ENCODE data around the gene C1QTNF7. TPM values are rescaled to one million over a fixed set of nuclear protein-coding genes. Genes with fewer than 3 reads are reported as not detected.

The C1QTNF7 gene
- total RNA-seq, 1 donor from 2014 or later = 2.1 TPM

DNA sequence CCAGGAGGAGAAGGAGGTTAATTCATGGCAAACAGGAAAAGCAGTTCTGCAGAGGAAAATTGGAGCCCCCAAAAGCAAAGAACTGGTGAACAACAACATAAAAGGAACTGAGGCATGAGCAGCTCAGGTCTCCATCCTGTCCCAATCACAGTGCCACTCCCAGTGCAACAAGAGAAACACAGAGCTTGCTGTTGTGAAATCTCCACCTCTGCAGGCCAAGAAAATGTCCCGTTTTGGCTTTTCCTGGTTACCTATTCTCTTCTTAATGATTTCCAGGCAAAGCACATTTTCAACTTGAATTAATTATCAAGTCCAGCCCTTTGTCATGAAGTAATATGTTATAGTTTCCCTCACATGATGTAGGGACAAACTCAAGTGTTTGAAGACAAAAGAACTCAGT is 778 bp downstream of the C1QTNF7 start:
- no peak overlapping the region for H3K4me3 ChIP-seq (ENCODE audit: low read length in 3 of 3)
- H3K9ac ChIP-seq (ENCODE audit: low read depth in 1 of 3, low read length in 3 of 3) = no peak overlapping the region
- no peak overlapping the region for H3K27ac ChIP-seq (ENCODE audit: low read depth, low read length)

DNA sequence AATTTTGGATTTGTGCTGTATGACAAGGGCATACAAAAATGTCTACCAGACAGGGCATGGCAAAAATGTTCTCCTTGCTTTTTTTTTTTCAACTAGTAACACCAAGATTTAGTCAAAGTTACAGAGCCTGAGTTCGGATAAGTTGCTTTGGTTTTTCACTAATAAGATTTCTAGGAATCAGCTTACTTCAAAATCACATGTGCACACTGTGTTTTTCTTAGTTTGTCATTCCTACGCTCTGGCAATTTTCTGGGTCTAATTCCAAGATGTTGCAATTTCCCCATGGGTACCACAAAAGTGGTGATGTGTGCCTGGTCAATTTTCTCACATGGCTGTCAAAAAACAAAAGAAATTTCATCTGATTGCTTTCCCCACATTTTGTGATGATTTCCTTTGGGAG is 6.3 kb downstream of the C1QTNF7 start:
- Histone ChIP-seq H3K36me3 (ENCODE audit: control insufficient read depth in 3 of 3, insufficient read depth in 3 of 3, low read length in 3 of 3) (no peaks in the 10 kb centered on the region), H3K9me3 (ENCODE audit: control insufficient read depth in 3 of 3, low read length in 3 of 3) (no peaks in the 10 kb centered on the region), H3K27me3 (ENCODE audit: control insufficient read depth in 3 of 3, insufficient read depth in 3 of 3, low read length in 3 of 3) (no peaks in the 10 kb centered on the region), H3K4me3 (ENCODE audit: low read length in 3 of 3) (no peak overlapping the region), H3K9ac (ENCODE audit: low read depth in 1 of 3, low read length in 3 of 3) (no peak overlapping the region), H3K27ac (ENCODE audit: low read depth, low read length) (no peak overlapping the region), H3K4me1 (ENCODE audit: control insufficient read depth in 3 of 3, insufficient read depth in 3 of 3, low read length in 3 of 3) (peaks cover 0 to 5% (median 0%) of the 10 kb centered on the region in 3 donors)

More for the DNA sequence above, 778 bp downstream of the C1QTNF7 start:
- Histone ChIP-seq H3K4me1 (ENCODE audit: control insufficient read depth in 3 of 3, insufficient read depth in 3 of 3, low read length in 3 of 3) (peaks cover 0 to 3% (median 2%) of the 10 kb centered on the region in 3 donors), H3K27me3 (ENCODE audit: control insufficient read depth in 3 of 3, insufficient read depth in 3 of 3, low read length in 3 of 3) (no peaks in the 10 kb centered on the region), H3K9me3 (ENCODE audit: control insufficient read depth in 3 of 3, low read length in 3 of 3) (no peaks in the 10 kb centered on the region), H3K36me3 (ENCODE audit: control insufficient read depth in 3 of 3, insufficient read depth in 3 of 3, low read length in 3 of 3) (no peaks in the 10 kb centered on the region)

DNA sequence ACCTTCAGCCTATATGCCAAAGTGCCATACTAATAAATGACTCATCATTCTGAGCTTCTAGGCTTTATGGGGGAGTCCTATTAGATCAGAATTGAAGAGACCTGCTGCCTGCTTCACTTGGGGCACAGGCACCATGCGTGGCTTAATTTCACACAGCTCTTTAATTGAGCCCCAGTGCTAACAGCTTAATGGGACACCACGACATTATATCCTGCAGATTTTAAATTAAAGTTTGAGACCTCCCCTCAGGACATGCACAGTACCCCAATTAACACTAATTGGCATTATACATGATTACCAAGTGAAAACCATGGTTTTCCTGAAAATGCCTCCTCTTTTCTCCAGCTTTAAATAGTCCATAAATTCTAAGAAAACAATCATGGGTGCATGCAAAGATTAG is 6.8 kb downstream of the C1QTNF7 start:
- no peak overlapping the region for H3K27ac ChIP-seq (ENCODE audit: low read depth, low read length)
- H3K4me3 ChIP-seq (ENCODE audit: low read length in 3 of 3) = no peak overlapping the region
- H3K9me3 ChIP-seq (ENCODE audit: control insufficient read depth in 3 of 3, low read length in 3 of 3) = no peaks in the 10 kb centered on the region
- no peaks in the 10 kb centered on the region for H3K27me3 ChIP-seq (ENCODE audit: control insufficient read depth in 3 of 3, insufficient read depth in 3 of 3, low read length in 3 of 3)
- H3K36me3 ChIP-seq (ENCODE audit: control insufficient read depth in 3 of 3, insufficient read depth in 3 of 3, low read length in 3 of 3) = no peaks in the 10 kb centered on the region
- peaks cover 0 to 5% (median 0%) of the 10 kb centered on the region in 3 donors for H3K4me1 ChIP-seq (ENCODE audit: control insufficient read depth in 3 of 3, insufficient read depth in 3 of 3, low read length in 3 of 3)
- no peak overlapping the region for H3K9ac ChIP-seq (ENCODE audit: low read depth in 1 of 3, low read length in 3 of 3)

DNA sequence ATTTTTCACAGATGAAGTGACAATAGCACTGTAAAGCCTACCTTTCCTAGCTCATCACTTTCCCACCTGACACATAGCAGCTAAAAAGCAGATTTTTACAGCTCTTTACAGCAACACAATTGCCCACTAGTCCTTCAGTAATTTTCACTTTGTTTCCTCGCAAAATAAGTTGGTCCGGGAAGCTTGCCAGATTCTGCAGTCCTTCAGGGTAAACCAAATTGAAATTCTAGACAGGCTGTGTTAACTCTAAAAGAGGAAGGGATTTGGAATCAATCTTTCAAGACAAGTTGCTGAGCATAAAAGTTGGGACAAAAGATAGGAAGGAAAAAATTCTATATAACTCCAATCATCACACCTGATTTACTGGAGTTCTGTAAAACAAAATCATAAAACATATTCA is 8.7 kb downstream of the C1QTNF7 start:
- H3K36me3 ChIP-seq (ENCODE audit: control insufficient read depth in 3 of 3, insufficient read depth in 3 of 3, low read length in 3 of 3) = no peaks in the 10 kb centered on the region
- no peak overlapping the region for H3K4me3 ChIP-seq (ENCODE audit: low read length in 3 of 3)
- no peak overlapping the region for H3K27ac ChIP-seq (ENCODE audit: low read depth, low read length)
- no peaks in the 10 kb centered on the region for H3K27me3 ChIP-seq (ENCODE audit: control insufficient read depth in 3 of 3, insufficient read depth in 3 of 3, low read length in 3 of 3)
- peaks cover 0 to 5% (median 0%) of the 10 kb centered on the region in 3 donors for H3K4me1 ChIP-seq (ENCODE audit: control insufficient read depth in 3 of 3, insufficient read depth in 3 of 3, low read length in 3 of 3)
- H3K9me3 ChIP-seq (ENCODE audit: control insufficient read depth in 3 of 3, low read length in 3 of 3) = no peaks in the 10 kb centered on the region
- no peak overlapping the region for H3K9ac ChIP-seq (ENCODE audit: low read depth in 1 of 3, low read length in 3 of 3)

DNA sequence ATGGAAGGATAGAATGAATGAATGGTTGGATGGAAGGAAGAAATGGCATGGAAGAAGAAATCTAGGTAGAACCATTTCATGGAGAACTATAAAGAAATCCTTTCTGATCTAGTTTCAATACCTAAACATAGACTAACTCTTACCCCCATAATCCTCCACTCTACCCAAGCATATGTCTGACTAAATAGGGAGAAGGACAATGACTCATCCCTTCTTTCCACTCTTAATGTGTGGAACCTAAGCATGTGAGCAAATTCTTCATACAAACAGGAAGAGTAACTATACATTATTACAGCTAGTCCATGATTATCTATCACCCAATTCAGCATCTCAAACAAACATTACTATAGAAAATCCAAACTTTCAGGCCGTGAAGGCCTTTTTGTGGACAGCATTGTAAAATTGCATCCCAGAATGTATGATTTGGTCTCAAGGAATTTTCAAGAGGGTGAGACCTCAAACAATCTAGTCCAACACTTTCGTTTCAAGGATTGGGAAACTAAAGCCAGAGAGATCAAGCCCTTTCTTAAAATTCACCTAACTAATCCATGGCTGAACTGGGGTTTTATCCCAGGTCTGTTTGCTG is 11.2 kb downstream of the C1QTNF7 start:
- Histone ChIP-seq H3K36me3 (ENCODE audit: control insufficient read depth in 3 of 3, insufficient read depth in 3 of 3, low read length in 3 of 3) (no peaks in the 10 kb centered on the region), H3K4me1 (ENCODE audit: control insufficient read depth in 3 of 3, insufficient read depth in 3 of 3, low read length in 3 of 3) (peaks cover 0 to 5% (median 0%) of the 10 kb centered on the region in 3 donors), H3K27ac (ENCODE audit: low read depth, low read length) (no peak overlapping the region), H3K9ac (ENCODE audit: low read depth in 1 of 3, low read length in 3 of 3) (no peak overlapping the region), H3K4me3 (ENCODE audit: low read length in 3 of 3) (no peak overlapping the region), H3K27me3 (ENCODE audit: control insufficient read depth in 3 of 3, insufficient read depth in 3 of 3, low read length in 3 of 3) (no peaks in the 10 kb centered on the region), H3K9me3 (ENCODE audit: control insufficient read depth in 3 of 3, low read length in 3 of 3) (no peaks in the 10 kb centered on the region)

DNA sequence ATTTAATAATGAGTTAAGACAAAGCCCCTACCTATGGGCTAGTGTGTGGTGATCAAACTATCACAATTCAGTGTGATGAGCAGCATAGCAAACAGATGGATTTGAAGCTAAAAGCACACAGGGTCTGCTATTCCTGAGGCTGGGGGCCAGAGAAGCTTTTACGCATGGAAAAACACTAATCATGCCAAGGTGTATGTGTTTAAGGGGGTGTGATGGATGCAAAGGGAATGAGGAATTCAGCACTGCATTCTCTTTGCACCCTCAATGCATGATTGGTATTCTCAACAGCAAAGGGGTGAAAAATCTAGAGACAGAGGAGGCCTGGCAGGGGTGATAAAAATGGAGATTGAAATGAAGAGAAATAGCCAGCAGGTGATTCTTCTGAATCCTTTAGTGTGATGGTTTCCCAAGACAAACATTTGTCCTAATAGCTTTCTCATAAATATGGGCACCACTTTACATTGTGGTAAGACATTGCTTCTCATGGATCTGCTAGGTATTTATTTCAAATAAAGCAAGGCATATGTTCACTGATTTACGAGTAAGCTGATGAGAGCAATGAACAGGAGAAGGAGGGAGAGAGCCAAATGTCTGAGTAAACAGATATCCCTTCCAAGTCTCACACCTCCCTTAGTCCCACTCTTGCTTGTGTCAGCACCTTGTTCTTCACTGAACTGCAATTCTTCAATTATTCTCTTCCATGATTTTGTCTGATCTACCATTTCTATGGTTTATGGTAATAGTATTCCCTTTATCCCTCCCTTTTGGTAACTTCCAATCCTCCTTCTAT is 15.7 kb downstream of the C1QTNF7 start:
- H3K9ac ChIP-seq (ENCODE audit: low read depth in 1 of 3, low read length in 3 of 3) = no peak overlapping the region
- H3K4me1 ChIP-seq (ENCODE audit: control insufficient read depth in 3 of 3, insufficient read depth in 3 of 3, low read length in 3 of 3) = no peaks in the 10 kb centered on the region
- H3K9me3 ChIP-seq (ENCODE audit: control insufficient read depth in 3 of 3, low read length in 3 of 3) = no peaks in the 10 kb centered on the region
- no peaks in the 10 kb centered on the region for H3K27me3 ChIP-seq (ENCODE audit: control insufficient read depth in 3 of 3, insufficient read depth in 3 of 3, low read length in 3 of 3)
- H3K4me3 ChIP-seq (ENCODE audit: low read length in 3 of 3) = no peak overlapping the region
- no peaks in the 10 kb centered on the region for H3K36me3 ChIP-seq (ENCODE audit: control insufficient read depth in 3 of 3, insufficient read depth in 3 of 3, low read length in 3 of 3)
- H3K27ac ChIP-seq (ENCODE audit: low read depth, low read length) = no peak overlapping the region

DNA sequence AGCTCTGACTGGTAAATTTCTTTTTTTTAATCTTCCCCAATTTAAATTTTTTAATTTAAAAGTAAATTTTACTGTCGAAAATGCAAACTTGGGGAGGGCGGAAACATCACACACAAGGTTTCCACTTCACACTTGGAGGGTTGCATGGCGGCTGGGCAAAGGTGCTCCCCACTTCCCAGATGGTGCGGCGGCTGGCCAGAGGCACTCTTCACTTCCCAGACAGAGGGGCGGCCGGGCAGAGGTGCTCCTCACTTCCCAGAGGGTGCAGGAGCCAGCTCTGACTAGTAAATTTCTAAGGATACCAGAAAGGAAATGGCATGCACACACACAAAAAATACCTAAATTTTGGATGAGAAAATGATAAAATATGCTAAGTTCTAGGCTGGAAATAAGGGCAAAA is 16.4 kb downstream of the C1QTNF7 start:
- no peaks in the 10 kb centered on the region for H3K4me1 ChIP-seq (ENCODE audit: control insufficient read depth in 3 of 3, insufficient read depth in 3 of 3, low read length in 3 of 3)
- no peak overlapping the region for H3K27ac ChIP-seq (ENCODE audit: low read depth, low read length)
- H3K9ac ChIP-seq (ENCODE audit: low read depth in 1 of 3, low read length in 3 of 3) = no peak overlapping the region
- no peak overlapping the region for H3K4me3 ChIP-seq (ENCODE audit: low read length in 3 of 3)
- no peaks in the 10 kb centered on the region for H3K9me3 ChIP-seq (ENCODE audit: control insufficient read depth in 3 of 3, low read length in 3 of 3)
- no peaks in the 10 kb centered on the region for H3K36me3 ChIP-seq (ENCODE audit: control insufficient read depth in 3 of 3, insufficient read depth in 3 of 3, low read length in 3 of 3)
- H3K27me3 ChIP-seq (ENCODE audit: control insufficient read depth in 3 of 3, insufficient read depth in 3 of 3, low read length in 3 of 3) = no peaks in the 10 kb centered on the region

DNA sequence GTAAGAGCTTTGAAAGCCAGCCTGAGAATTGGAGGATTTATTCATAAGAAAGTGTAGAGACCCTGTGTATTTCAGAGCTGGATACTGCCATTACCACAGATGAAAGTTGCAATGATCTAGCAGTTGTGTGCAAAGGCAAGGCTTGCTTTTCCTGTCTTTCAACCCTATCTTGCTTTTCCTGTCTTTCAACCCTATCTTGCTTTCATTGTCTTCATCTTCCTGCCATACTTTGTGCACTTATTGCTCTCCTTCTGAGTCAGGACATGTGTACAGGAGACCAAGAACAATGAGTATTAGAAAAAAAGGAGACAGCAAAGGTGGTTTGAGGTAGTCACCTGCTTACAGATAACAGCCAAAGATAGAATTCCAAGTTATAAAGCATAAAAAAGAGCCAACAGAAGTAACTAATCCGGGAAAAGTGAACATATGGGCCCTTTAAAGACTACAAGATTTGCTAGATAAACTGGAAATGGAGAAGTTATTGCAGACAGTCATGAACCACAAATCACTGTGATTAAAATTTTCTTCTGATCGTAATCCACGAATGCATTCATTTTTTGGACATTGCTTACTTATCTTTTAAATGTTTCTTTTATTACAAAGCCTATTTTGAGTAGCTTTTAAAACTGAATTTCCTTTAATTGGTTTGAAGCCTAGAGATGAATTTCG is 17.2 kb downstream of the C1QTNF7 start:
- no peaks in the 10 kb centered on the region for H3K9me3 ChIP-seq (ENCODE audit: control insufficient read depth in 3 of 3, low read length in 3 of 3)
- no peak overlapping the region for H3K27ac ChIP-seq (ENCODE audit: low read depth, low read length)
- H3K9ac ChIP-seq (ENCODE audit: low read depth in 1 of 3, low read length in 3 of 3) = no peak overlapping the region
- no peaks in the 10 kb centered on the region for H3K27me3 ChIP-seq (ENCODE audit: control insufficient read depth in 3 of 3, insufficient read depth in 3 of 3, low read length in 3 of 3)
- no peaks in the 10 kb centered on the region for H3K4me1 ChIP-seq (ENCODE audit: control insufficient read depth in 3 of 3, insufficient read depth in 3 of 3, low read length in 3 of 3)
- no peak overlapping the region for H3K4me3 ChIP-seq (ENCODE audit: low read length in 3 of 3)
- no peaks in the 10 kb centered on the region for H3K36me3 ChIP-seq (ENCODE audit: control insufficient read depth in 3 of 3, insufficient read depth in 3 of 3, low read length in 3 of 3)

DNA sequence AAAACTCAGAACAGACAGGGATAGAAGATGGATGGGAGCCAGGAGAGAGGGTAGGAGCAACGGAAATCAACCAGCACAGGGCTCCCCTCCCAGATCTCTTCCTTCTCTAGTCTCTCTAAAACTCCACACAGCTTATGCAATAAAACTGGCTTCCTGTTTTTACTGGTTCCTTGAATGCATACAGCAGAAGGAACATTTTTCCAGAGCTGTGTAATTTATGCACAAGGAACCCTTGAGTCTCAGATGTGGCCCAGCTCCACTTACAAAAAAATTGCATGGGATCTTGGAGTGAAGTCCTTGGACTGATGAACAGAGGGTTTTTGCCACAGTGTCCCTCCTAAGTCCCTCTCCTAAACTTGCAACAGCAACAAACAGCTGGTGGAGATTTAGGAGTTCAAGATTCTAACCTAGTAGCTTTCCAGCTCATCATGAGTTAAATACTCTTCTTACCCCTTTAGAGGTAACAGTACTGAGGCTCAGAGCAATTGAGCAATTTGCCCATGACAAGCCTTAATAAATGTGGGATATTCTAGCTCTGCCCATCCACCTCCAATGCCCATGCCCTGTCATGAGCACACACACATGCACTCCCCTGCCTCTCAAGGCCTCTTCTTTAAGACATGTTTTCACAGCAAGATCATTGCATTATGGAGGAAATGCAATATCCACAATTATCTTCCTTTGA is 23.5 kb downstream of the C1QTNF7 start:
- no peak overlapping the region for H3K4me3 ChIP-seq (ENCODE audit: low read length in 3 of 3)
- no peak overlapping the region for H3K9ac ChIP-seq (ENCODE audit: low read depth in 1 of 3, low read length in 3 of 3)
- H3K27me3 ChIP-seq (ENCODE audit: control insufficient read depth in 3 of 3, insufficient read depth in 3 of 3, low read length in 3 of 3) = no peaks in the 10 kb centered on the region
- no peaks in the 10 kb centered on the region for H3K36me3 ChIP-seq (ENCODE audit: control insufficient read depth in 3 of 3, insufficient read depth in 3 of 3, low read length in 3 of 3)
- H3K9me3 ChIP-seq (ENCODE audit: control insufficient read depth in 3 of 3, low read length in 3 of 3) = no peaks in the 10 kb centered on the region
- H3K27ac ChIP-seq (ENCODE audit: low read depth, low read length) = no peak overlapping the region
- peaks cover 11 to 15% (median 12%) of the 10 kb centered on the region in 3 donors for H3K4me1 ChIP-seq (ENCODE audit: control insufficient read depth in 3 of 3, insufficient read depth in 3 of 3, low read length in 3 of 3)
